ENCODE measurements around the gene H2BK1. TPM values are rescaled to one million over a fixed set of nuclear protein-coding genes. Genes with fewer than 3 reads are reported as not detected.

The H2BK1 gene
- total and polyA plus RNA-seq, 2 experiments from 2014 or later, result not detected

DNA sequence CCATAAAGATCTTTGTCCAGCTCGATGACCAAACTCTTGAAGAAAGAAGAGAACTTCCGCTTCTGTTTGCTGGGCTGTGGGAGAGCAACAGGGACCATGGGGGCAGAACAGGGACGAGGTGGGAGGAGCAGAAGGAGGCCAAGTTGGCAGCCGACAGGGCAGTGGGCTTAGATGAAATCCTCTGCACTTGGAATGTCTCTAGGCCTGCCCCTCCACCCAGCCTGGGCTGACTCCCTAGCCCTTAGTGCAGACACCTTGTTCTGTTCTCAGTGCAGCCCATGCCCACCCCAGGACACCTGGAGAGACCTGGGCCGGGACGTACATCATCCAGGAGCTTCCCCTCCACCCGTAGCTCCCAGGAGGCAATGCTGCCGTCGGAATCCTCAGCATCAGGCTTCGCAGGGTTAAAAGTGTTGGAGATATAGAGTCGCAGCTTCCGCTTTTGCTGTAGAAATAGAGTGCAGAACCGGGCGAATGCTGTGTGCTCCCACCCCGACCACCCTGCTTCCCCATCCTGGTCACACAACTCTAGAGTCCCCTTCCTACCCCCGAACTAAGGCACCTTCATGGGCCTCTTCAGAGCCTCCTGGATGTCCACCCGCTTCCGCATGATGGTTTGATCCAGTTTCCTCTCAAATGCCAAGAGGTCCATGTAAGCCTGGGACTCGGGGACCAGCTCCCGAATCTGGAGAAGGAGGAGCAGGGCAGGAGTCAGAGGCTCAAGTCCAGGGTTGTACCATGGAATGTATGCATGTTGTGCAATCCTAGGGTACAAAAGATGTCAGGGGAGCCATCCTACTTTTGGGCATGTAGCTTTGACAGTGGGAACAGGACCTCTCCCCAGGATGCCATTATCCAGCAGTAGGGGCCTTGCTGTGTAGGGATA is 32.1 kb upstream of the H2BK1 start:
- no peaks in the 10 kb centered on the region for H3K9me3 ChIP-seq (ENCODE audit: low read depth)
- DNase-seq (ENCODE audit: low spot score), result no peak
- peaks cover 28% of the 10 kb centered on the region for H3K4me1 ChIP-seq (ENCODE audit: insufficient read depth)
- no peak overlapping the region for H3K27ac ChIP-seq
- no peak overlapping the region for H2AFZ ChIP-seq
- H3K4me3 ChIP-seq, result no peak overlapping the region
- H3K79me2 ChIP-seq, result peaks cover 34% of the 10 kb centered on the region
- H3K4me2 ChIP-seq, result no peak overlapping the region
- H3K36me3 ChIP-seq (replicated peaks; ENCODE audit: insufficient read depth, low read depth), result no peaks in the 10 kb centered on the region
- 80% methylated on average over 20 of the region's 20 CpGs for WGBS (ENCODE audit: low lambda C conversion rate, missing lambda C conversion rate)
- no peaks in the 10 kb centered on the region for H3K9me2 ChIP-seq (replicated peaks; ENCODE audit: insufficient read depth)
- peaks cover 23% of the 10 kb centered on the region for H4K20me1 ChIP-seq (ENCODE audit: insufficient read depth, poor library complexity, severe bottlenecking)
- TF ChIP-seq EZH2 (IDR thresholded peaks at IDR 0.05; ENCODE audit: borderline replicate concordance), result no peak
- no peak for TF ChIP-seq EZH2phosphoT487 (IDR thresholded peaks at IDR 0.05; ENCODE audit: low read depth, severe bottlenecking, unreplicated experiment)
- TF ChIP-seq, protein P1, sequence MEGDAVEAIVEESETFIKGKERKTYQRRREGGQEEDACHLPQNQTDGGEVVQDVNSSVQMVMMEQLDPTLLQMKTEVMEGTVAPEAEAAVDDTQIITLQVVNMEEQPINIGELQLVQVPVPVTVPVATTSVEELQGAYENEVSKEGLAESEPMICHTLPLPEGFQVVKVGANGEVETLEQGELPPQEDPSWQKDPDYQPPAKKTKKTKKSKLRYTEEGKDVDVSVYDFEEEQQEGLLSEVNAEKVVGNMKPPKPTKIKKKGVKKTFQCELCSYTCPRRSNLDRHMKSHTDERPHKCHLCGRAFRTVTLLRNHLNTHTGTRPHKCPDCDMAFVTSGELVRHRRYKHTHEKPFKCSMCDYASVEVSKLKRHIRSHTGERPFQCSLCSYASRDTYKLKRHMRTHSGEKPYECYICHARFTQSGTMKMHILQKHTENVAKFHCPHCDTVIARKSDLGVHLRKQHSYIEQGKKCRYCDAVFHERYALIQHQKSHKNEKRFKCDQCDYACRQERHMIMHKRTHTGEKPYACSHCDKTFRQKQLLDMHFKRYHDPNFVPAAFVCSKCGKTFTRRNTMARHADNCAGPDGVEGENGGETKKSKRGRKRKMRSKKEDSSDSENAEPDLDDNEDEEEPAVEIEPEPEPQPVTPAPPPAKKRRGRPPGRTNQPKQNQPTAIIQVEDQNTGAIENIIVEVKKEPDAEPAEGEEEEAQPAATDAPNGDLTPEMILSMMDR (IDR thresholded peaks at IDR 0.05; ENCODE audit: poor library complexity), result no peak
- H3K27me3 ChIP-seq, result no peaks in the 10 kb centered on the region

DNA sequence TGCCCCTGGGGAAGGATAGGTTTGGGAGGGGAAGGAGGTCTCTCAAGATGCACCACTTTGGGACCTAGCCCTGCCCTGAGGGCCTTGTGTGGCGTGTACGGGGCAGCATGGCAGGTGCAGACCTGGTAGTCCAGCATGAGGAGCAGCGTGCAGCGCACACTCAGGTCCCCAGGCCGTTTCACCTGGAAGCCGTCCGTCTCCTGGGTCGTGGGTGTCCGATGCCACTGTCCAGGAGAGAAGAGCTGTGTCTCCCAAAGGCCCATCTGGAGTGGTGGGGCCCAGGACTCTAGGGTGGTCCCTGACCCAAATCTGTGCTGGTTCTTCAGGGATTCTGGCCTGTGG is 31.4 kb upstream of the H2BK1 start:
- no peaks in the 10 kb centered on the region for H3K9me2 ChIP-seq (replicated peaks; ENCODE audit: insufficient read depth)

DNA sequence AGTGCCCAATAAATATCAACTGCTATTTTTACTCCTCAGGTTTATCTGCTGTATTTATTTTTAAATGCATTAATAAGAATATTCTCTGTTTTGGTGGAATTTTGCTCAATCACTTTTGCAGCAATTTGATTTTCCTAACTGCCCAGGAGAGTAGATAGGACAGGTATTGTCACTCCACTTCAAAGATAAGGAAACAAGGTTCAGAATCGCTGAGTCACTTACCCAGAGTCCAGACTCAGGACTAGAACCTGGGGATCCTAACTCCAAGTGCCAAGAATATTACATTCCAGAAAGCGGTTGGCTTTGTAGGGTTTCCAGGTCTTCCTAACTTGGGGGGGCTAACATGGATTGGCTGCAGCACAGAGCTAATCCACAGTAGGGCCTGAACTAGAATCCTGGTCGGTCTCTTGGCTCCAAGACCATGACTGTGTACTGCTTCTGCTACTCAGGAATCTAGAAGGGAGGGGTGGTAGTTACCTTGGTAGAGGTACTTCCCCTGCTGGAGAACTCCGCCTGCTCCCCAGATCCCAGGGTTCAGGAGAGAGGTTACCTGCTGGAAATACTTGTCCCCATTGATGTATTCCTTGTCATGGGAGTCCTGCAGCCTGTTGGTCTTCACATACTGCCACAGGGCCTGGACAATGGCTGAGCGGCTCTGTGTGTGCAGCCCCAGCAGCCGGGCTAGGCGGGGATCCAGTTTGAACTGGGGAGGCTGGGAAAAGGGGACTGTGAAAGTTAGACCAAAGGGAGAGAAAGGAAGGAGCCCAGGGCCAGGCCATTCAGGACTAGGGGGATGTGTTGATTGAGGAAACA is 30.9 kb upstream of the H2BK1 start:
- Histone ChIP-seq H3K4me3 (no peak overlapping the region), H3K4me1 (ENCODE audit: insufficient read depth) (peaks cover 16% of the 10 kb centered on the region), H3K36me3 (replicated peaks; ENCODE audit: insufficient read depth, low read depth) (no peaks in the 10 kb centered on the region), H3K9me3 (ENCODE audit: low read depth) (no peaks in the 10 kb centered on the region), H2AFZ (no peak overlapping the region), H4K20me1 (ENCODE audit: insufficient read depth, poor library complexity, severe bottlenecking) (peaks cover 30% of the 10 kb centered on the region), H3K79me2 (peaks cover 26% of the 10 kb centered on the region), H3K4me2 (no peak overlapping the region), H3K27me3 (no peaks in the 10 kb centered on the region), H3K27ac (no peak overlapping the region), H3K9me2 (replicated peaks; ENCODE audit: insufficient read depth) (no peaks in the 10 kb centered on the region)
- DNase-seq (ENCODE audit: low spot score), result no peak
- TF ChIP-seq, protein P1 (IDR thresholded peaks at IDR 0.05; ENCODE audit: poor library complexity), result no peak
- no peak for TF ChIP-seq EZH2phosphoT487 (IDR thresholded peaks at IDR 0.05; ENCODE audit: low read depth, severe bottlenecking, unreplicated experiment)
- no peak for TF ChIP-seq EZH2 (IDR thresholded peaks at IDR 0.05; ENCODE audit: borderline replicate concordance)
- WGBS (ENCODE audit: low lambda C conversion rate, missing lambda C conversion rate), result 92% methylated on average over 7 of the region's 7 CpGs

More for the DNA sequence above, 31.4 kb upstream of the H2BK1 start:
- Histone ChIP-seq H3K27me3 (no peaks in the 10 kb centered on the region), H3K9me3 (ENCODE audit: low read depth) (no peaks in the 10 kb centered on the region), H3K4me1 (ENCODE audit: insufficient read depth) (peaks cover 21% of the 10 kb centered on the region), H3K36me3 (replicated peaks; ENCODE audit: insufficient read depth, low read depth) (no peaks in the 10 kb centered on the region), H4K20me1 (ENCODE audit: insufficient read depth, poor library complexity, severe bottlenecking) (peaks cover 30% of the 10 kb centered on the region), H3K4me3 (no peak overlapping the region), H3K4me2 (no peak overlapping the region), H3K79me2 (peaks cover 27% of the 10 kb centered on the region), H3K27ac (no peak overlapping the region), H2AFZ (no peak overlapping the region)
- TF ChIP-seq, protein P1 (IDR thresholded peaks at IDR 0.05; ENCODE audit: poor library complexity), result no peak
- no peak for TF ChIP-seq EZH2 (IDR thresholded peaks at IDR 0.05; ENCODE audit: borderline replicate concordance)
- TF ChIP-seq EZH2phosphoT487 (IDR thresholded peaks at IDR 0.05; ENCODE audit: low read depth, severe bottlenecking, unreplicated experiment), result no peak
- no peak for DNase-seq (ENCODE audit: low spot score)
- 92% methylated on average over 9 of the region's 9 CpGs for WGBS (ENCODE audit: low lambda C conversion rate, missing lambda C conversion rate)

Data from hepatocyte (in vitro differentiated cells).